Suprapubic skin (tissue), 4 donors: ENCODE results near the gene TACC3. TPM values are rescaled to one million over a fixed set of nuclear protein-coding genes. Genes with fewer than 3 reads are reported as not detected.

ENCODE experiments used
- DNase-seq, 2 donors: peaks; one replicate each; pipeline ENCODE4 v3.0.0-alpha.2; 2019; ENCODE audit warnings: low spot score in 2 of 2
- H3K27ac ChIP-seq: fragments of 200-600 bp; sonication (generic); one replicate; pipeline ENCODE4 v1.5.1; 2019
- H3K27me3 ChIP-seq: fragments of 200-600 bp; sonication (generic); one replicate; pipeline ENCODE4 v1.5.1; 2019
- H3K36me3 ChIP-seq: fragments of 200-600 bp; sonication (generic); one replicate; pipeline ENCODE4 v1.5.1; 2019
- H3K4me1 ChIP-seq: fragments of 200-600 bp; sonication (generic); one replicate; pipeline ENCODE4 v1.5.1; 2019
- H3K4me3 ChIP-seq: fragments of 200-600 bp; sonication (generic); one replicate; pipeline ENCODE4 v1.5.1; 2019; ENCODE audit warnings: mild to moderate bottlenecking
- H3K9me3 ChIP-seq: fragments of 200-600 bp; sonication (generic); one replicate; pipeline ENCODE4 v1.5.1; 2019
- EP300 ChIP-seq: sonication (generic); formaldehyde crosslinking; IDR thresholded peaks from one replicate; pipeline ENCODE4 v1.6.1; 2017; ENCODE audit warnings: antibody characterized with exemption
- POLR2A ChIP-seq, 2 donors: fragments of 450-650 bp; IDR thresholded peaks; one replicate each; pipeline ENCODE4 v1.6.1; 2017; ENCODE audit warnings: antibody characterized with exemption in 2 of 2, mild to moderate bottlenecking in 2 of 2, moderate library complexity in 2 of 2
- POLR2AphosphoS5 ChIP-seq, 3 donors: sonication (generic); formaldehyde crosslinking; IDR thresholded peaks; one replicate each; pipeline ENCODE4 v1.6.1; 2017; ENCODE audit warnings: antibody characterized with exemption in 3 of 3
- WGBS: methylation state at CpG from one replicate; pipeline ENCODE4 v1.1.5; 2018; 5-methylcytosine and 5-hydroxymethylcytosine counted together
- total RNA-seq, 4 donors: library from RNA; depleted of rRNA; stranded (reverse); fragments of >200 nt; gene quantifications; one replicate each; pipeline ENCODE4 v1.1.0, GENCODE V29; 2016
- TF ChIP-seq, protein P1 (sequence below), 2 donors: fragments of 200-600 bp in 1 of 2; fragments of 450-650 bp in 1 of 2; sonication (generic) in 1 of 2; IDR thresholded peaks; one replicate each; pipeline ENCODE4 v1.5.1; 2016 to 2019; ENCODE audit warnings: antibody characterized with exemption in 2 of 2, mild to moderate bottlenecking in 1 of 2, moderate library complexity in 1 of 2

TACC3 gene
- total RNA-seq, 4 donors from 2014 or later = 7.2 to 11.7 (median 8.8) TPM

- WGBS = 50% methylated on average over 2 of the region's 31 CpGs
- peak overlapping the region; percentile 41 for H3K4me3 ChIP-seq
These were observed 41.8 kb downstream of the TACC3 start for GRCh38 chr4:1763070-1763549.

DNA sequence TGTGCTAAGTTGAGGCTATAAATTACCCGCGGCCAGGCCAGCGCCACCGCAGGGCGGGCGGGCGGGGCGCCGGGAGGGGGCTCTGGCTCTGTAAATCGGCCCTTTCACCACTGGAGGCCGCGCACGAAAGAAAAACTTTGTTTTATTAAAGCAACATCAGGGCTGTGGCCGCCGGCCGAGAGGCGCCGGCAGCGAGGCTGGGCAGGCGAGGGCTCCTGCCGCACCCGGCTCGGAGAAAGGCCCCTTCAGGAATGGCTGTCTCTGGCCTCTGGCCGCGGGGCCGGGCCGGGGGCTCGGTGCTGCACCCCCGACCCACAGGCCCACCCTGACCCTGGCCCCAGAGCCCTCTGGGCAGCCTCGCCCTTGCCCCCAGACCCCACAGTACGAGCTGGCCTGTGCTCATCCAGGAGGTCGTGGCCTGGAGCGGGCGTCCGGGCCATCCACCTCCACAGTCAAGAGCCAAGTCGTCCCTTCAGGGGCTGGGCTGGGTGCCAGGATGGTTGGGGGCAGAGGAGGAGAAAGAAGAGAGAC lies 42.3 kb downstream of the TACC3 start:
- H3K4me1 ChIP-seq = peaks cover 58% of the 10 kb centered on the region
- no peak overlapping the region for H3K27ac ChIP-seq
- peak overlapping the region; percentile 41 for H3K4me3 ChIP-seq
- no peak for DNase-seq
- 7% methylated on average over 3 of the region's 36 CpGs for WGBS
- no peaks in the 10 kb centered on the region for H3K36me3 ChIP-seq
- H3K9me3 ChIP-seq = no peaks in the 10 kb centered on the region
- H3K27me3 ChIP-seq = peaks cover 12% of the 10 kb centered on the region
- TF ChIP-seq POLR2A (IDR thresholded peaks at IDR 0.05) (no peak), EP300 (no peak), POLR2AphosphoS5 (IDR thresholded peaks at IDR 0.05) (no peak)
- TF ChIP-seq, protein P1, sequence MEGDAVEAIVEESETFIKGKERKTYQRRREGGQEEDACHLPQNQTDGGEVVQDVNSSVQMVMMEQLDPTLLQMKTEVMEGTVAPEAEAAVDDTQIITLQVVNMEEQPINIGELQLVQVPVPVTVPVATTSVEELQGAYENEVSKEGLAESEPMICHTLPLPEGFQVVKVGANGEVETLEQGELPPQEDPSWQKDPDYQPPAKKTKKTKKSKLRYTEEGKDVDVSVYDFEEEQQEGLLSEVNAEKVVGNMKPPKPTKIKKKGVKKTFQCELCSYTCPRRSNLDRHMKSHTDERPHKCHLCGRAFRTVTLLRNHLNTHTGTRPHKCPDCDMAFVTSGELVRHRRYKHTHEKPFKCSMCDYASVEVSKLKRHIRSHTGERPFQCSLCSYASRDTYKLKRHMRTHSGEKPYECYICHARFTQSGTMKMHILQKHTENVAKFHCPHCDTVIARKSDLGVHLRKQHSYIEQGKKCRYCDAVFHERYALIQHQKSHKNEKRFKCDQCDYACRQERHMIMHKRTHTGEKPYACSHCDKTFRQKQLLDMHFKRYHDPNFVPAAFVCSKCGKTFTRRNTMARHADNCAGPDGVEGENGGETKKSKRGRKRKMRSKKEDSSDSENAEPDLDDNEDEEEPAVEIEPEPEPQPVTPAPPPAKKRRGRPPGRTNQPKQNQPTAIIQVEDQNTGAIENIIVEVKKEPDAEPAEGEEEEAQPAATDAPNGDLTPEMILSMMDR (IDR thresholded peaks at IDR 0.05) = no peak

More at GRCh38 chr4:1763070-1763549, 41.8 kb downstream of the TACC3 start:
- DNase-seq = no peak
- TF ChIP-seq POLR2AphosphoS5 (IDR thresholded peaks at IDR 0.05) (no peak), POLR2A (IDR thresholded peaks at IDR 0.05) (no peak), EP300 (no peak)
- TF ChIP-seq, protein P1 (IDR thresholded peaks at IDR 0.05) = no peak
- Histone ChIP-seq H3K27me3 (peaks cover 12% of the 10 kb centered on the region), H3K9me3 (no peaks in the 10 kb centered on the region), H3K4me1 (peaks cover 59% of the 10 kb centered on the region), H3K27ac (no peak overlapping the region), H3K36me3 (no peaks in the 10 kb centered on the region)

DNA sequence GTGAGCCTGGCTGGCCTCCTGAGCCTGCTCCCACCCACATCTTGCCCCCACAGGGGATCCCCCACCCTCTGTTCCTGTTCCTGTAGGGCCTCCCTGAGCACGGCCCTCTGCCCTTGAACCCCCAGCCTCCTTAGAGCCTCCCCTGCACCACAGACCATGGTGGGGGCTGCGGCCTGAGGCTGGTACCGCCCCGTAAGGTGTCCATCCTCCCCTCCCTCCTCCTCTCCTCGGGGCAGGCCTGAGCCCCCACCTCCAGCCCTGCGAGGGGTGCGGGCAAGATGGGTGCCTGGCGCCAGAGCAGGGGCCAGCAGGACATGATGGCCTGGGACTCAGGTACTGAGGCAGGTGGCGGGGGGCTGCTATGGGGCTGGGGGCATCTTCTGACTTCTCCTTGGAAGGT lies 43.3 kb downstream of the TACC3 start:
- TF ChIP-seq, protein P1 (IDR thresholded peaks at IDR 0.05) = no peak
- no peak for TF ChIP-seq EP300
- TF ChIP-seq POLR2A (IDR thresholded peaks at IDR 0.05) = no peak
- H3K36me3 ChIP-seq = no peaks in the 10 kb centered on the region
- no peak for DNase-seq
- H3K4me1 ChIP-seq = peaks cover 61% of the 10 kb centered on the region
- H3K9me3 ChIP-seq = no peaks in the 10 kb centered on the region
- H3K4me3 ChIP-seq = no peak overlapping the region
- no peak overlapping the region for H3K27ac ChIP-seq
- WGBS = 88% methylated on average over 5 of the region's 9 CpGs
- peaks cover 19% of the 10 kb centered on the region for H3K27me3 ChIP-seq

- no peak for DNase-seq
- H3K27me3 ChIP-seq = peaks cover 27% of the 10 kb centered on the region
- TF ChIP-seq EP300 (no peak), POLR2AphosphoS5 (IDR thresholded peaks at IDR 0.05) (no peak), POLR2A (IDR thresholded peaks at IDR 0.05) (no peak)
- TF ChIP-seq, protein P1 (IDR thresholded peaks at IDR 0.05) = no peak
- H3K27ac ChIP-seq = no peak overlapping the region
- H3K4me3 ChIP-seq = no peak overlapping the region
- WGBS = 59% methylated on average over 10 of the region's 10 CpGs
- H3K4me1 ChIP-seq = peaks cover 62% of the 10 kb centered on the region
- H3K36me3 ChIP-seq = no peaks in the 10 kb centered on the region
- no peaks in the 10 kb centered on the region for H3K9me3 ChIP-seq
These were observed 44.2 kb downstream of the TACC3 start for GRCh38 chr4:1765409-1766072.

DNA sequence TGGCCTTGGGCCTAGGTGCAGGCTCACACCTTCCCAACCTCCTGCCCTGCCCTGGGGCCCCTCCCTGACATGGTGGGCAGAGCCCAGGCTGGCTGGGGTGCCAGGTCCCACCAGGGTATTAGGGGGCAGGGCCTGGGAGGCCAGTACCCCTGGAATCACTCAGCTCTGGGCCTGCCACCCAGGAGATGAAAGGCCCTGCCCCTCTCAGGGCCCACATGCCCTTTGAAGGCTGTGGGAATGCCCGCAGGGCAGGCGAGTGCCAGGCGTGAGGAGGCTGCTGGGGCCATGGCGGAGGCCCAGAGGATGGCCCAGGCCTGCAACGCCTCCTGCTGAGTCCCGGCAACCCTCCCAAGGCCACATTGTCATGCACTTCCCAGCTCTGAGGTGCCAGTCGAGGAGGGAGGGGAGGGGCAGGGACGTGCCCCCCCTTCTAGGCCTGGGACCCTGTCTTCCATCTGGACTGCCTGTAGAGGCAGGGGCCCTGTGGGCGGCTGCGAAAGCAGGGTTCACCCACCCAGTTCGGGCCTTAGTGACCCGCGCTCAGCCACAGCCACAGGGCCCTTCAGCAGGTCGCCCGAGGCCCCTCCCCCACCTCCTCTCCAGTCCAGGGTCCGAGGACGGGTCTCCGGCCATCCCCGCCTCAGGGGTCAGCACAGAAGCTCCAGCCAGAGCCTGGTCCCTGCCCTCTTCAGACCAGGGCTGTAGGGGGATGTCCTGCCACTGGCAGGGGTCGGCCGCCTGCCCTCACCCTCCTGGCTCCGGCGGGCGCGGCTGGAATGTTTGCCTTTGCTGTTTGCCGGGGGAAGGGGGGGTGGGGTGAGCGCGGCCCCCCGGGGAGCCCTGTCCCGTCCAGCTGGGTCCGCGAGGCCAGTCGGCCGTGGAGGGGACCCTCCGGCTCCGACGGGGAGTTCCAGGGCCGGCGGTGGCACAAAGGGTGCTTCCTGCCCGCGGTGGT lies 45.1 kb downstream of the TACC3 start:
- H3K4me3 ChIP-seq = peak overlapping the region; percentile 56
- DNase-seq = no peak
- peaks cover 64% of the 10 kb centered on the region for H3K4me1 ChIP-seq
- H3K36me3 ChIP-seq = no peaks in the 10 kb centered on the region
- 0% methylated on average over 2 of the region's 41 CpGs for WGBS
- no peak overlapping the region for H3K27ac ChIP-seq
- peaks cover 34% of the 10 kb centered on the region for H3K27me3 ChIP-seq
- no peaks in the 10 kb centered on the region for H3K9me3 ChIP-seq
- TF ChIP-seq POLR2A (IDR thresholded peaks at IDR 0.05) (no peak), POLR2AphosphoS5 (IDR thresholded peaks at IDR 0.05) (no peak), EP300 (no peak)
- TF ChIP-seq, protein P1 (IDR thresholded peaks at IDR 0.05) = no peak
